CD4-positive, alpha-beta T cell (primary cell): Measurements from ENCODE around the gene NPC1. TPM values are rescaled to one million over a fixed set of nuclear protein-coding genes. Genes with fewer than 3 reads are reported as not detected.
"Not testable (repeated sequence)": the region's sequence is repeated elsewhere in the genome, so short reads cannot be mapped to it uniquely, and the experiment has no call there.

Experiments used
- ATAC-seq: fragments of 200-7000 bp; cut with Tn5 transposase; one replicate; pipeline ENCODE4 v1.10.0; 2022; ENCODE audit warnings: mild to moderate bottlenecking; ENCODE audit not compliant: poor library complexity
- CTCF ChIA-PET: fragments of 350-600 bp; sonication (Branson Sonifier 250); formaldehyde crosslinking; loops from one replicate; lab custom pipeline; 2021; ENCODE audit warnings: antibody characterized with exemption, inconsistent platforms; lab: Charles Lee
- POLR2A ChIA-PET: fragments of 350-600 bp; sonication (Branson Sonifier 250); formaldehyde crosslinking; loops from one replicate; lab custom pipeline; 2021; ENCODE audit warnings: antibody characterized with exemption, inconsistent platforms; lab: Charles Lee
- DNase-seq, 14 experiments: peaks; one replicate each; pipeline ENCODE4 v3.0.0-alpha.2; 2013 to 2020; ENCODE audit warnings: mixed read lengths in 2 of 14
- H3K27ac ChIP-seq, 2 donors: one replicate each; pipeline versions ENCODE4 v1.5.1 to v1.7.0; 2013; ENCODE audit warnings: low read length in 2 of 2, low read depth in 1 of 2, mild to moderate bottlenecking in 1 of 2
- H3K27me3 ChIP-seq, 2 experiments: 1 replicate in 1 of 2; 2 replicates in 1 of 2; pipeline versions ENCODE4 v1.6.1 to v1.7.0; 2013; ENCODE audit warnings: low read length in 2 of 2, control low read depth in 1 of 2, mild to moderate bottlenecking in 1 of 2, moderate library complexity in 1 of 2; ENCODE audit not compliant: insufficient read depth in 2 of 2, control insufficient read depth in 1 of 2
- H3K36me3 ChIP-seq: one replicate; pipeline ENCODE4 v1.6.1; 2013; ENCODE audit warnings: low read length, control low read depth; ENCODE audit not compliant: insufficient read depth
- H3K4me1 ChIP-seq: one replicate; pipeline ENCODE4 v1.6.1; 2013; ENCODE audit warnings: low read length, control low read depth; ENCODE audit not compliant: insufficient read depth
- H3K4me3 ChIP-seq: one replicate; pipeline ENCODE4 v1.5.1; 2013; ENCODE audit warnings: mild to moderate bottlenecking, low read length, moderate library complexity
- H3K9me3 ChIP-seq, 2 experiments: 1 replicate in 1 of 2; 2 replicates in 1 of 2; pipeline versions ENCODE4 v1.6.1 to v1.7.0; 2013; ENCODE audit warnings: low read length in 2 of 2, mild to moderate bottlenecking in 2 of 2, control low read depth in 1 of 2, moderate library complexity in 1 of 2; ENCODE audit not compliant: control insufficient read depth in 1 of 2, insufficient read depth in 1 of 2
- H3K27ac Mint-ChIP-seq: one replicate; pipeline ENCODE4 v1.8.0; 2020; ENCODE audit warnings: mixed read lengths
- H3K27me3 Mint-ChIP-seq: one replicate; pipeline ENCODE4 v1.8.0; 2021; ENCODE audit warnings: mixed read lengths
- H3K36me3 Mint-ChIP-seq: one replicate; pipeline ENCODE4 v1.8.0; 2021; ENCODE audit warnings: low read depth, mixed read lengths
- H3K4me1 Mint-ChIP-seq: one replicate; pipeline ENCODE4 v1.8.0; 2021; ENCODE audit warnings: low read depth, mixed read lengths
- H3K4me3 Mint-ChIP-seq: one replicate; pipeline ENCODE4 v1.8.0; 2020; ENCODE audit warnings: mild to moderate bottlenecking, mixed read lengths
- H3K9me3 Mint-ChIP-seq: one replicate; pipeline ENCODE4 v1.8.0; 2020; ENCODE audit warnings: mixed read lengths
- CTCF ChIP-seq: fragments of 200-600 bp; IDR thresholded peaks from one replicate; pipeline ENCODE4 v1.8.0; 2022; ENCODE audit warnings: antibody characterized with exemption, mild to moderate bottlenecking
- intact Hi-C, 2 experiments: fragments of 100-400 bp; cut with DNase I in 1 of 2; cut with micrococcal nuclease in 1 of 2; formaldehyde crosslinking; loops; one replicate each; pipeline versions ENCODE4 v1.15.1 to v1.9.0; 2023 to 2025; cut with DNase I, micrococcal nuclease
- total RNA-seq, 174 experiments: library from RNA in 2 of 174; stranded (reverse) in 2 of 174; gene quantifications; one replicate each; pipeline ENCODE4 v1.2.3 and lab custom pipeline; 2021 to 2026

The NPC1 gene
- total RNA-seq, 2 experiments from 2014 or later, result 17.2 to 17.6 TPM

DNA sequence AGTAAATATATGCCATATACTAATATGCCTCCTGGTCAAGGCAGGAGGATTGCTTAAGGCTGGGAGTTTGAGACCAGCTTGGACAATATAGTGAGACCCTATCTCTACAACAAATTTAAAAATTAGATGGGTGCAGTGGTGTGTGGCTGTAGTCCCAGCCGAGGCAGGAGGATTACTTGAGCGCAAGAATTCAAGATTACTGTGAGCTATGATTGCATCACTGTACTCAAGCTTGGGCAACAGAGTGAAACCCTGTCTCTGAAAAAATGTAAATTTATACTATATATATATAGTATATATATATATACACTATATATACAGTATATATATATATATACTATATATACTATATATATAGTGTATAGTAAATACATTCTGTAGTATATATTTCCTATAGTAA is 30.0 kb upstream of the NPC1 start:
- H3K27me3 ChIP-seq, result peaks cover 24 to 26% of the 10 kb centered on the region in 2 experiments
- H3K27me3 Mint-ChIP-seq, result peaks cover 44% of the 10 kb centered on the region
- POLR2A ChIA-PET, result no interaction called here
- H3K4me1 Mint-ChIP-seq, result peaks cover 6% of the 10 kb centered on the region
- CTCF ChIA-PET, result no interaction called here
- TF ChIP-seq CTCF, result no peak
- DNase-seq (no peak), ATAC-seq (no peak)
- no peaks in the 10 kb centered on the region for H3K36me3 Mint-ChIP-seq
- no peak overlapping the region for H3K27ac Mint-ChIP-seq
- H3K4me1 ChIP-seq, result peaks cover 12% of the 10 kb centered on the region
- no peak overlapping the region for H3K27ac ChIP-seq
- H3K9me3 ChIP-seq, result peaks cover 0 to 4% of the 10 kb centered on the region in 2 experiments
- H3K4me3 Mint-ChIP-seq, result no peak overlapping the region
- no peak overlapping the region for H3K4me3 ChIP-seq
- H3K36me3 ChIP-seq, result no peaks in the 10 kb centered on the region
- H3K9me3 Mint-ChIP-seq, result no peaks in the 10 kb centered on the region
- intact Hi-C loops, result no loop called here

GRCh38 chr18:23614891-23615290 is 28.6 kb upstream of the NPC1 start:
- Mint-ChIP-seq H3K4me3 (no peak overlapping the region), H3K9me3 (no peaks in the 10 kb centered on the region), H3K27ac (no peak overlapping the region), H3K27me3 (peaks cover 30% of the 10 kb centered on the region), H3K36me3 (no peaks in the 10 kb centered on the region), H3K4me1 (peaks cover 6% of the 10 kb centered on the region)
- no peak for ATAC-seq
- no peaks in the 10 kb centered on the region for H3K36me3 ChIP-seq
- DNase-seq, result no peak
- no peak for TF ChIP-seq CTCF
- POLR2A ChIA-PET, result no interaction called here
- H3K27me3 ChIP-seq, result peaks cover 11 to 12% of the 10 kb centered on the region in 2 experiments
- H3K4me3 ChIP-seq, result no peak overlapping the region
- intact Hi-C loops, result no loop called here
- H3K4me1 ChIP-seq, result peaks cover 12% of the 10 kb centered on the region
- no peak overlapping the region for H3K27ac ChIP-seq
- H3K9me3 ChIP-seq, result peaks cover 0 to 4% of the 10 kb centered on the region in 2 experiments
- CTCF ChIA-PET, result interaction anchor here (1.3 kb wide), 1 partner anchor 17 kb away, joined by 3 read pairs; no protein-coding TSS in a partner anchor

- peaks cover 6% of the 10 kb centered on the region for H3K4me1 Mint-ChIP-seq
- H3K36me3 Mint-ChIP-seq, result no peaks in the 10 kb centered on the region
- no peak overlapping the region for H3K27ac ChIP-seq
- ChIA-PET CTCF (interaction anchor here (1.3 kb wide), 1 partner anchor 18 kb away, joined by 3 read pairs; no protein-coding TSS in a partner anchor), POLR2A (no interaction called here)
- DNase-seq (no peak), ATAC-seq (no peak)
- no peak overlapping the region for H3K27ac Mint-ChIP-seq
- H3K36me3 ChIP-seq, result no peaks in the 10 kb centered on the region
- TF ChIP-seq CTCF, result no peak
- H3K27me3 ChIP-seq, result peaks cover 7% of the 10 kb centered on the region in 2 experiments
- no peaks in the 10 kb centered on the region for H3K9me3 Mint-ChIP-seq
- H3K4me3 ChIP-seq, result no peak overlapping the region
- intact Hi-C loops, result no loop called here
- H3K27me3 Mint-ChIP-seq, result peaks cover 26% of the 10 kb centered on the region
- H3K9me3 ChIP-seq, result peaks cover 0 to 4% of the 10 kb centered on the region in 2 experiments
- H3K4me3 Mint-ChIP-seq, result no peak overlapping the region
- H3K4me1 ChIP-seq, result peaks cover 7% of the 10 kb centered on the region
Observed at GRCh38 chr18:23614413-23614812, 28.1 kb upstream of the NPC1 start.

DNA sequence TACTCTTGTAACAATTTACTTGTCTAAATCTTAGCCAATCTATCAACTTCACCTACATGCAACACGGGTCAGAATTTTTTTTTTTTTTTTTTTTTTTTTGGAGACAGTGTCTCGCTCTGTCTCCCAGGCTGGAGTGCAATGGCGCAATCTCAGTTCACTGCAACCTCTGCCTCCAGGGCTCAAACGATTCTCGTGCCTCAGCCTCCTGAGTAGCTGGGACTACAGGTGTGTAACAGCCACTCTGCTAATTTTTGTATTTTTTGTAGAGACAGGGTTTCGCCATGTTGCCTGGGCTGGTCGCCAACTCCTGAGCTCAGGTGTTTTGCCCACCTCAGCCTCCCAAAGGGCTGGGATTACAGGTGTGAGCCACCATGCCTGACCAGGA is 26.8 kb upstream of the NPC1 start:
- H3K36me3 ChIP-seq, intact Hi-C loops, ATAC-seq, H3K4me1 Mint-ChIP-seq, H3K4me3 ChIP-seq, H3K9me3 Mint-ChIP-seq, H3K36me3 Mint-ChIP-seq, POLR2A ChIA-PET, H3K27ac ChIP-seq, H3K4me1 ChIP-seq, DNase-seq, H3K27ac Mint-ChIP-seq, H3K4me3 Mint-ChIP-seq, H3K9me3 ChIP-seq, H3K27me3 ChIP-seq: not testable (repeated sequence)
- peaks cover 16% of the 10 kb centered on the region for H3K27me3 Mint-ChIP-seq
- CTCF ChIA-PET, result interaction anchor here (0.7 kb wide), 1 partner anchor 670 kb away, joined by 4 read pairs; no protein-coding TSS in a partner anchor
